Stimulated activated CD4-positive, alpha-beta T cell treated with anti-CD3 and anti-CD28 coated beads, Interleukin-4, amount 100 ng/mL, for 4 hours (primary cell): ENCODE data around the gene ELMO1.
A peak's percentile ranks its signal among the peaks of the same experiment; 100 is the strongest.

Experiments
- DNase-seq, 2 experiments: peaks; one replicate each; pipeline ENCODE4 v3.0.0-alpha.2; 2020

The ELMO1 gene

DNA sequence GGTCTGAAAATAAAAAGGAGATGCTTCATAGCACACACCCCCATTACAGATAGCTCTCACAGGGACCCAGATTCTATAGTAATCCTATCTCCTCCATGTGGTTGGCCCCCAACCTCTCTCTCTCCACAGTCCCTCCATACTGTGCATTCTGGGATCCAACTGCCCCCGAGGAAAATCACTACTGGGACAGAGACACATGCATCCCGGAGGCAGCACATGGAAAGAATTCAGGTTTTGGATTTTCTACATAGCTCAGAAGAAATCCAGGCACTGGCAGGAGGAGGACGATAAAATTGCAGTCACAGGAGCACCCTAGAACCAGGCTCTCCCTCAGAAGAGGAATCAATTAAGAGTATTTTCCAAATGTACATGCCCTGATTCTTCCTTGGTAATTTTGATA is 239.5 kb downstream of the ELMO1 start:
- DNase-seq, result no peak

DNA sequence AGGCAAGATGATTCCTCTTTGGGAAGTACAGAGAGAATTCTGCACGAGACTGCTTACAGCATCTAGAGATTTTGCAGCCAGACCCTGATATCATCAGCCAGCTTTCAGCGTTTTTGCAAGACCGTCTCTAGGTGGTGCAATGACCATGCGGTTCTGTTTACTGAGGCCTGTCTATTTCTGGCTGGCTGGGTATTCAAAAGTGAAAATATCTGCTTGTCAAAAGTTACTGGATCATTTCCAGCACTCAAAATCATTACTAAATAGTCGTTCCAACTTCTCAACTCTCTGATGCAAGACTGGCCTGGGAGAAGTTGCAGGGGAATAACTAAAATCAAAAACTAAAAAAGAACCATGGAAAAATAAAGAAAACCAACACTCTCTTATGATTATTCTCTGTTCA is 240.1 kb downstream of the ELMO1 start:
- no peak for DNase-seq

DNA sequence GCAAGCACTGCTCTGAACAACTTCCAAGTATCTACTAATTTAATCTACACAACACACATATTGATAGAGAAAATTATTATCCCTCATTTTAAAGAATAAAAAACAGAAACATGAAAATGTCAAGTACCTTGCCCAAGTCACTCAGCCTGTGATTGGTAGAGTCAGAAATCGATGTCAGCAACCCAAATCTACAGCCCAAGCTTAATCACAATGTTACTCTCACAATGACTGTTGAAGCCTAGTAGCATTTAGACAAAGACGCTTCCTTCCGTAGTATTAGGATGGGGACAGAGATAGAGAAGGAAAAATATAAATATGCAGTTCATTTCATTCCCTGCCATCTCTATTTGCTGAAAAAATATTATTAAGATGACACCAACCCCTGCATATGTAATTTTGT is 242.5 kb downstream of the ELMO1 start:
- no peak for DNase-seq

DNA sequence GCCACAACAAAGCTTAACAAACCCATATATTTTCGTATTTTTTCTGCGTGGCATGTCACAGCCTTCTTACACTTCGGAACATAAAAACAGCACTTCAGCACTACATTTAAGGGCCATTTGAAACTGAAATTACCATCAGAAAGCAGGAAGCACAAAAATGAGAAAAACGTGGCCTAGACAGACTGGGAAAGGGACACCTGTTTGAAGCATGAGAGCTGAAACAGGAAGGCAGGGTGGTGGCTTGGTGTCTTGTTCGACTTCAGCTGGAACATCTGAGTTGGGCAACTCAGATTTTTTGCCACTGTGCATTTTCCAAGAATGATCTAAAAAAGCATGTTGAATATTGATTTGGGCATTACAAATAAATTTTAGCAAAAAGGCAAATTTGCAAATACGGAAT is 243.2 kb downstream of the ELMO1 start:
- DNase-seq, result no peak

DNA sequence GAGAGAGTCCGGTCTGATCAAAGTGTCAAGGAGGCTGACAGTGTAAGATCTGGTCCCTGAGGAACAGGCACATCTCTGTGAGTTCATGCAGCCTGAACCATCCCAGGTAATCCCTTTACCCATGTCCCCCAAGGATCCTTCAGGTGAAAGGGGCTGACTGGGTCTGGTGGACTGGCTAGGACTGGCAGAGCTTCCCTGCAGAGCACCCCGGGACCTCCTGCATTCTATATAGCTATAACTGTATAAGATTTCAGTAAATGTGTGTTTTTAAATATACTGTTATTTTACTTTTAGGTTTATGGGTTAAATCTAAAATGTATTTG is 246.8 kb downstream of the ELMO1 start:
- no peak for DNase-seq

DNA sequence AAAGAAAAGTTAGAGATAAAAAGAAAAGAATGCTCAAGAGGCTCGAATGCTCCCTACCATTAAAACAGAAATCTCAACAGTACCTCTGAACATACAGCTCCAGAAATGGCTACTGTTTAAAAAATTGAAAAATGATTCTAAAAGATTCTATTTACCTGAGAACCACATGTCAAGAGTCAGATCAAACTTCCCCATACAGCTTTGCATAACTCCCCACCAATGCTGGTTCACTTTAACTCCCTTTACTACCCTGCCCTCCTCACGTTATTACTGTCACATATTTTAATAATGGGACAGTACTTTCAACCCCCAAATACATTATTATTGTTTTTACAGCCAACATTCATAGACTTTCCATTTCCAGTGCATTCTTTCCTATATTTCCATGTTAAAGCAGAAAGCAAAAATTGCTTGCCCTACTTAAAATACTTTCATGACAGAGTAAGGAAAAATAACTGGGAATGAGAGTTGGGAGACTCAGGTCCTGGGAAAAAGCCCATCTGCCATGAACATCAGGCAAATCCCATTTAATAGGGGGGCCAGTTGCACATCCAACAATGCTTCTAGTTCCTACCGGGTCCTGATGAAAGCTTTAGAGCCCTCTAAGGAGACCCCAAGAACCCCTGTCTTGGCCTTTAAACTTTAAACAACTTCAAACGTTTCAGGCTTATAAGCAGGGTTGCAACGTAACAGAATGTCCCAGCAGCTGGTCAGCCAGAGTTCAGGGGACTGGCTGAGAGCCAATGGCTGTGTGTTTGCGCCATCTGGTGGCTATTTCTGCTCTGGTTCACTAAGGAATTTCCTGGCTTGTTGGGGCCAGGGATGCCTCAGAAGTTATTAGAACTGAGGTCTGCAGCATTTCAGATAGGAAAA is 247.4 kb downstream of the ELMO1 start:
- peak; percentile 27 to 45 for DNase-seq

DNA sequence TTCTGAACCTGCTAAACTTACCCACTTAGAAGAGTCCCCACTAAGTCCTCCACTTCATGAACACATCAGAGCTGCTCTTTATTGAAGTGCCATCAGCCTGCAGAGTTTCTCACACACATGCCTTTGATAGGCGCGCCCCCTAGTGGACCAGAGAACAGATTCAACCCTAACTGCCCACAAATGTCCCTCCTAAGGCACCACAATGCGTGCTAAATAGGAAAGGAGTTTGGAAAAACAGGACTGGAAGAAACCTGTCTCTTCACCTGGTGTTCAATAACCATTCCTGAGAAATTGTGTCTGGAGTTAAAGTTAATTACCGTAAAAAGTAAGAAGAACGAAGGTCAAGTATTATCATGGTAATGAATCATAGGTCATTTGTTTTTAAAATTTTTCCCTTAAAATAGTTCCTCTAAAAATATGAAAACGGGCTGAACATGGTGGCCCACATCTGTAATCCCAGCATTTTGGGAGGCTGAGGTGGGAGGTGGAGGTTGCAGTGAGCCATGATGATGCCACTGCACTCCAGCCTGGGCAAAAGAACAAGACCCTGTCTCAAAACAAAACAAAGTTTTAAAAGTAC is 249.7 kb downstream of the ELMO1 start:
- peak; percentile 54 to 72 for DNase-seq

DNA sequence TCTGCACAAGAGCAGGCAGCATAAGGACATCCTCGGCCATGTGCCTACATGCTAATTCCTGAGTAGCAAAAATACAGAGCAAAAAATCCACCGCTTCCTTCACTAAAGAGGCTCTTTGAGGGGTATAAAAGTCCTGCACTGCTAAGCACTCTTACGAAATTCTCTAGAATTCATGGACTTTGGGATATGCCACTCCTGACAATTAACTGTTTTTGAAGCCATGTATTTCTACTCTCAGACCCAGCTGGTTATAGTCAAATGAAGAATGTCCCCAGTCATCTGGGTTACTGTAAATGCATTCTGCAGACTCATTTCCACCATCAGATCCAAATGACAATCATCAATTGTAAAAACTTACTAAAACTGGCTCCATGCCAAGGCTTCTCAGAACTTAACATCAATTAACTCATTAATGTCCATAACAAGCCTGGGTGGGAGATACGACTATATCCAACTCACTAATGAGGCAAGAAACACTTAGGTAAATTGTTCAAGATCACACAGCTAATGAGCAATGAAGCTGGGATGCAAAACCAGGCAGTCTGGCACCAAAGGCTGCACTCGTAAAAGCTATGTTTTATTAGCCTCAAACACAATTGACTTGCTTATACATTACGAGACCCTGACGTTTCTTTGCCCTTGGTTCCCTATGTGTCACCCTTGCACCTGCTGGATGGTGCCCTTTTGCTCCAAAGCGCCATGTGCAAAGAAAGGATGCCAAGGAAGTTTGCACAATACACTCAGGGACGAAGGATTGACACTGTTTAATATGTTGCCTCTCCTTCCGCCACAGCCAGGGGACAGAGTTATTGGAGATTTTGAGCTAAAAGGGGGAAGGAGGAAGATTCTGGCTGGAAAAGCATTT is 250.4 kb downstream of the ELMO1 start:
- DNase-seq, result no peak

DNA sequence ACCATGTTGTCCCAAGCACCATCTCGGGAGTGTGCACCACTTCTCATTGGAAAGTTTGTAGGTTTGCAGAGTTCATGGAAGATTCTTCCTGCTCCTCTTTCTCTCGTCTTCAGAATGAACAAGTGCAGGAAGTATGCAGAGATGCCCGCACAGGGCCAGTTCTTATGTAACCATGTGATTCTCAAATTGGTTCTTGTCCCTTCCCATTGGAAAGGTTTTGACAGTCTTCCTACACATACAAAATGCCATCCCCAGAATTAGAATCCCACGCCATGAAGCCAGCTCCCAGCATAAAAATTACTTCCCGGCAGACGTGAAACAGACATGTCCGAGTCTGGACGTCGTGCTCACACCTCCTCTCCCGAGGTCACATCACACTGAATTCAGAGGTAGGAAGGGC is 251.6 kb downstream of the ELMO1 start:
- no peak for DNase-seq

DNA sequence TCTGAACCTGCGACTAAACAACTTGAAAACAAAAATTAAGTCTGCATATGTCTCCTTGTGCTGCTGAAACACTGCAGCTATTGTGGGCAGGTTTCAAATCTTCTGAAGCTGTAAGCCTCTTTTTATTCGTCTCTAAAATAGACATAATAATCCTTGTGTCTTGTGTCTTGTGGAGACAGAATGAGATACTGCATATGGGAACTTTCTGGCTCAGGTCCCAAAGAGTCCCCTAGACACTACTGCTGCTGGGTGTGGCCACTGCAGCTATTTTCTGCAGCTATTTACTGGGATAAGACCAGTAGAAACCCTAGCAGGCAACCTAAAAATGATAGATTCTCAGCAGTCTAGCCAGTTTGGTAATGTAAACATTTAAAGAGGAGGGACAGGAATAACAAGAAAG is 252.0 kb downstream of the ELMO1 start:
- DNase-seq, result no peak

DNA sequence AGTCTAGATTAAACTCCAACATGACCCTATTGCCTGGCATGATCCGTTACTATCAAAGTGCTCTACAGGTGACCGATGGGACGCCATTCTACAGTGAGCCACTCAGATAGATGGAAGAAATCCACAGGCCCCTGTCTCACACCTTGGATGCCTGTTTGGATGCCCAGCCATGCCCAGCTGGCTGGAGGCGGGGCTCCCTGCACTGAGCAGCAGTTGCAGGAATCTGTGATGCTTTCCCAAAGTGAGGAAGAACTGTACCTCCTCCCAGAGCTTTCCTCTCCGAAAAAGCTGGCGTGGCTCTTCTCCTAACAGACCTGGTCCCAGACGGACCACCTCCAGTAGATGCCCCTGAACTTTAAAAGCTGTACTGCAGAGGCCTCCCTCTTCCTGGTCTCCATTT is 253.3 kb downstream of the ELMO1 start:
- DNase-seq, result no peak

DNA sequence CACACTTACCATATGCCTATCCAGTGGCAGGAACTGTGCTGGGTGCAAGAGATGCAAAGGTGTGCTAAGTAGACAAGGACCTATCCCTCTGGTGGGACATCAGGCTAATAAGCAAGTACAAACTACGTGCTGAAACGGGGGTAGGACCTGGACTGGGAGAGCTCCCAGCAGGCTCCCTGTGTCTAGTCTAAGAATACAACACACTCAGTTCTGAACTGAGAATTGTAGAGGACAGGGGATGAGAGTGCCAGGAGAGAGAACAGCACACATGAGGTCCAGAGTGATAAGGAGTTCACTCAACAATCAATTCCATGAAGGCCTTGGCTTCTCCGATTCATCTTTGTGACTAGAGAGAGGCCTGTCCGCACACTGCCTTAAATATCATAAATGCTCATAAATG is 253.7 kb downstream of the ELMO1 start:
- DNase-seq, result no peak

DNA sequence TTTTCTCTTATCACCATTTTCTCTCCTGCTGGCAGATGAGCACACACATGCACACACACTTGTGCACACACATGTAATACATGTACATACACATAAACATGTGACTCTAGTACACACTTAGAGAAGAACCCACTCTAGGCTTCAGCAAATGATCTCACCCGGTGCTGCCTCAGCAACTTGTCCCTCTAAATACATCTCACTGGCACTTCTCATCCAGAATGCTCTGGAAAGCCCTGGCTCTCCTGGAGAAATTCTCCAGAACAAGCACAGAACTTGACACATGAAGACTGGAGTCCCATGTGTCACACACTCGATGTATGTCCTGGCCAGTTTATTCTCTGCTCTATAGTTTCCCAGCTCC is 254.9 kb downstream of the ELMO1 start:
- DNase-seq, result no peak

DNA sequence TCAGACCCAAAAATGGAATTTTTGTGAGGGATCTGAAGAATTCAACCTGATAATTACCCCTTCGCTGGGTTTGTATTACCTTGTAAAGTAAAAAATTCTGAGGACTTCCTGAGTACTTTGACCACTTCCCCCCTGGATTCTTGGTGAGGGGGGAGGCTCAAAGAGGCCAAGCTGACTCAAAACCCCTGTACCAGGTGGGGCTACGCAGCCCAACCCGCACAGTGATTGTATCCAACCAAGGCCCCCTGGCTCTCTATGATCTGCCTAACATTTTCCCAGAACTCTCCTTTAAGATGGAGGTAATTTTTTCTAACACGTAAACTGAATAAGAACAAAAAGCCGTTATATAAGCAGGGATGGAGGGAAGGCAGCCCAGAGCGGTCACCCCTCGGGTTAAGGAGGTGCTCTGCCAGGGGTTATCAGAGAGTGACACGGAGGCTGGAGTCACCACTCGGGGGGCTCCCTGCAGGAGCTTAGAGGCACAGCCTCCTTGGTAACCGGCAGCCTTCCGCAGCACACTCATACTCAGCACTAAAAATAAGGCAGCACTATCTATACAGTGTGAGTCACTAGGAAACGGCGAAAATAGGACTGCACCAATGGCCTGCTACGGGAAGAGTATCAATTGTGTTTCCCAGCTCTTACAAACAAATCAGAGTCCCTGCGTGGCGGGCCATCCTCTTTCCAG is 255.4 kb downstream of the ELMO1 start:
- DNase-seq, result no peak

DNA sequence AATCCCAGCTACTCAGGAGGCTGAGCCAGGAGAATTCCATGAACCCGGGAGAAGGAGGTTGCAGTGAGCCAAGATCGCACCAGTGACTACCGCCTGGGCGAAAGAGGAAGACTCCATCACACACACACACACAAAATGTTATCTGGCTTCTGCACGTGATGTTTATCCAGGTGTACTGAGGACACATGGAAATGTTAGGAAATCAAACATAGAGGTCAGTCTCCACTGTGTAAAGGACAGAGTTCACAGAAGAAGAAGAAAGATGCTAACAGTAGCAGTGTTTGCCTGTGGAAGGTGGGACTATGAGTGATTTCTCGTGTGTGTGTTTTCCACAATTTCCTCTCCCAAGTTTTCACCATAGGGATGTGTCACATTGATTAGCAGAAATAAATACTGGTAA is 256.9 kb downstream of the ELMO1 start:
- DNase-seq, result no peak

DNA sequence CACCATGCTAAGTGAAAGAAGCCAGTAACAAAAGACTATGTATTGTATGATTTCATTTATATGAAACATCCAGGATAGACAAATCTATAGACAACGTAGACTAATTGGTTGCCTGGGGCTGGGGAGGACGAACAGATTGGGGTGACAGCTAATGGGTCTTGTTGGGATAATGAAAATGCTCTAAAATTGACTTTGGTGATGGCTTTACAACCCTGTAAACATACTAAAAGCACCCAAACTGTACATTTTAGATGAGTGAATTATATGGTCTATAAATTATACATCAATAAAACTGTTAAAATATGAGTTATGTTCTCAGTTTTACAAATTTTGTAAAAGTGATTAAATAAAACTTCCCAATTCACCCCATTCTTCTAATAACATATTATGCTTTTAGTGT is 261.5 kb downstream of the ELMO1 start:
- DNase-seq, result no peak

DNA sequence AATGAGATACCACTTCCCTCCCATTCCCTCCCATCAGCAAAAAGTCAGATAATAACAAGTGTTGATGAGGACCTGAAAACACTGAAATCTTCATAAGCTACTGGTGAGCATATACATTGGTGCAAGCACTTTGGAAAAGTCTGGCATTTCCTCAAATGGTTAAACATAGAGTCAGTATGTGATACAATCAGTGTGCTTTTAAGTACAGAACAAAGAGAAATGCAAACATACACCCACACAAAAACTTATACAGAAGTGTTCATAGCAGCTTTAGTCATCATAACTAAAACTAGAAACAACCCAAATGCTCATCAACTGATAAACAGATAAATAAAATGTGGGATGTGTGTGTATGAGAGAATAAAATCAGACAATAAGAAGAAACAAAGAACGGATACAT is 261.9 kb downstream of the ELMO1 start:
- DNase-seq, result no peak

DNA sequence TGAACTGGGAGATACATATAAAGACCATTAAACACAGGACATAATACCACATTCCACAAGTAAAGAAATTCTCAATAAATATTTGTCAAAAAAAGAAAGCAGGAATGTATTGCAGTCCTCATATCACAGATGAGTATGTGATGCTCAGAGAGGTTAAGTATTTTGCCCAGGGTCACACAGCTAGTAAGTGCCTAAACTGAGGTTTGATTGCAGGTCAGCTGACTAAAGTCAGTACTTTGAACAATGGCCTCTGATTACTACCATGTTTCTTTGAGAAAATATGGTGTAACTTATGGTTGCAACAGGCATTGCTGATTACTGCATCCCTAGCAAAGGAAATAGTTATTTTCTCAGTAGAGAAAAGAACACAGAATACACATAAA is 267.1 kb downstream of the ELMO1 start:
- DNase-seq, result no peak

DNA sequence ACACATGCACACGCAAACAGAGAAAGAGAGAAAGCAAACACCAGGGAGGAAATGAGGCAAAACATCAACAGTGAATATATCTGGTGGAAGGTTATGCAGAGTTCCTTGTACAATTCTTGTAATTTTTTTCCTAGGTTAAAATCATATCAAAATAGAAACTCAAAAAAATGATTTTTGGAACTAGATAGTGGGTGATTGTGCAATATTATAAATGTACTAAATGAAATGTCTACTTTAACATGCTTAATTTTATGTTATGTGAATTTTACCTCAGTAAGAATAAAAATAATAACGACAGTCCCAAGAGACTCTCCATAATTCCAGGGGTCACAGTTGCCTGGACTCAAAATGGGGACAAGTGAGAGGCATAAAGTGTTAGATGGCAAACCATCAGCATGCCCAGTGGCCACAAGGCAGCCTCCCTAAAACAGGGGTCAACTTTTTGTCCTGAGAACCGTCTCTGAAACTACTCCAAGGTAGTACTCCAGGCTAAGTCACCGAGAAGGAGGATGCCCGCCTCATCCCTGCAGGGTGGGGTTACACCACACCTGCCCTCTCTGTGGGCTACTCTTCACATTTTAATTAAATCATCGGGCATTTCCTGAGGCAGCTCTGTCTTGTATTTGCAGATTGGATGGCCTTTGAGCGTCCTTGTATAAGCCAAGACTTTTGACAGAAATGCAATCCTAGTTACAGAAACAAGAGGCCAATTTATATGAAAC is 267.7 kb downstream of the ELMO1 start:
- DNase-seq, result no peak

DNA sequence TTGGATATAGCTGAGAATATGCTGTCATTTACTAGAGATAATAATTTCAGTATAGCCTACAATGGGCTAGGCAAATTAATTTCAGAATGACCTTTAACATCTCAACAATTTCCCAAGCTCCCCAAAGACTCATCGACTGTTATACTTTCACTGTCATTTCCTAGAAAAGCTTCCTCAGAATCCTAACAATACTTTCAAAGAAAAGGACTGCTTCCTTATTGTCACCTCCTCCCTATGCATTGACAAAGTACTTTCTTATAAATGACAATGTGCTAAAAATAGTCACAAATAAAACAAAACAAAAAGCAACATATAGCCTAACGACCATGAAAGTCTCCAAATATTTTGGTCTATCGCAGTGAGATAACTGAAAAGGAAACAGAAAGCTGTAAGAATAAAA is 272.6 kb downstream of the ELMO1 start:
- DNase-seq, result no peak

DNA sequence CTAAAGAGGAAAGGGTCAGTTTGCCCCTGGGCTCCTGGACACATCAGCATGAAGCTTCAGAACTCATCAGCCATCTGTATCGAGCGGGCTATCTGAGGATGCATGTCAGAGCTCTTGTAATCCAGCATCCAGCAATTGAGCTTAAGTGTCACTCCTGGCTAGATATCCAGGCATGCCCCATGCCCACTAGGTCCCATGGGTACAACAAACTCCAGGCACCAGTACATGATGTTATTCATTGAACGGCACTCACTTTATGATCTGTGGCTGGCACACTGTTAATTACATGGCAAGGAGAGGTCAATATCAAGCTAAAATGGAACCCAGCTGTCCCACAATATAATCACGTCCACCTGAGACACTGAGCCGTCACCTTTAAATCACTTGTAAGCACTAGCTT is 274.2 kb downstream of the ELMO1 start:
- no peak for DNase-seq

DNA sequence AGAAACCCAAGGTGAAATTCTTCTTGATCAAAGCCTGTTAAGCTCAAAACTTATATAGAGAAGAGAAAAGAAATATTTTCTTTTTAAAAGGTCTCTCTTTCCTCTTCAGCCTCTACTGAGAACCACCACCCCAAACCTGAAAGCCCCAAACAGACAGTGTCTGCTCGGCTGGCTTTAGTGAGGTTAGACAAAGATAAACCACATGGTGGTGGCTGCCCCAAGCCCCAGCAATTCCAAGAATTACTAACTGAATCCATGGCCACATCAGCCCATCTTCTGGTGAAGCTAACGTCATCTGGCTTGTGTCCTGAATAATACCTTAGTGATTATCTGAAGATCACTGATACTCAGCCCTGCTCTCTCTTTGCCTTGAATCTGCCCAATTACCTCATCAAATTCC is 275.0 kb downstream of the ELMO1 start:
- no peak for DNase-seq

DNA sequence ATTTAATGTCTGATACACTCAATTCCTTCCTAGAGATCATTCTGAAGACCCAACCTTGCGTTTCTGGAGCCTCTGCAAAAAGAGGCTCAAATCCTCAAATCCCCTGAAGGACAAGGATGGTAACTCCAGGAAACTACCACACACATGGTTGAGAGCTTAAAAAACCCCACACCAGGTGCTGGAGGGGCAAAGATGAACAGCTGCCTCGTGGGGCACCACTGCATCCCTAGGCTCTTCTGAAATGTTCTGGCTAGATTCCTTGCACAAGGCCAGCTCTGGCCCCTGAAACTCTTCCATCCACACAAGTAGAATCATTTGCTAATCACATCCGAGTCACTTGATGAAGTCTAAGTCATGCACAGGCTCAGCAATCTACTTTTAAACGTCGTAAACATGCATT is 286.6 kb downstream of the ELMO1 start:
- no peak for DNase-seq
